Smooth muscle cell of the pulmonary artery (primary cell): ENCODE measurements around the gene ASAP3. TPM values are rescaled to one million over a fixed set of nuclear protein-coding genes. Genes with fewer than 3 reads are reported as not detected.

Experiments
- total RNA-seq: library from RNA; depleted of rRNA; stranded (reverse); fragments of >200 nt; gene quantifications from 2 replicates; pipeline ENCODE4 v1.2.3, GENCODE V29; 2014

ASAP3 gene
- 29.4 and 39.1 TPM in 2 replicates for total RNA-seq

GRCh38 chr1:23483321-23484252, at the start of gene ASAP3:
TSS of gene ASAP3 (minus strand) at chr1:23484179. CDS start at chr1:23484133, 46 bp downstream.

GRCh38 chr1:23530747-23531561, 47.0 kb upstream of the ASAP3 start, which contains the start of gene E2F2:
TSS of gene E2F2 (minus strand) at chr1:23531233. CDS start at chr1:23530793, 440 bp downstream.

GRCh38 chr1:23424293-23425192, 59.4 kb downstream of the ASAP3 start, which contains the start of gene TCEA3:
TSS of gene TCEA3 (minus strand) at chr1:23424748. CDS start at chr1:23424633, 115 bp downstream.

Other genes with a start within 250 kb of the ASAP3 start
- 54.5 and 60.1 TPM in 2 replicates for gene HNRNPR, start 139.9 kb downstream of the ASAP3 start, total RNA-seq
- 16.0 and 20.3 TPM in 2 replicates for gene ZNF436, start 114.3 kb downstream of the ASAP3 start, total RNA-seq
- gene TCEA3, start 59.4 kb downstream of the ASAP3 start, total RNA-seq, result 18.0 and 20.0 TPM in 2 replicates
- 0.13 and 0.39 TPM in 2 replicates for gene E2F2, start 47.1 kb upstream of the ASAP3 start, total RNA-seq
- gene ID3, start 75.3 kb upstream of the ASAP3 start, total RNA-seq, result 104 and 205 TPM in 2 replicates
- 679 and 690 TPM in 2 replicates for gene RPL11, start 207.6 kb upstream of the ASAP3 start, total RNA-seq